ENCODE results near the gene RASAL3. TPM values are rescaled to one million over a fixed set of nuclear protein-coding genes. Genes with fewer than 3 reads are reported as not detected.

RASAL3 gene
- total and polyA plus RNA-seq, 2 of the 8 experiments (the other 6 are each of a cell fraction or from before 2014, with no cell fraction given) = 0.19 to 0.63 TPM

DNA sequence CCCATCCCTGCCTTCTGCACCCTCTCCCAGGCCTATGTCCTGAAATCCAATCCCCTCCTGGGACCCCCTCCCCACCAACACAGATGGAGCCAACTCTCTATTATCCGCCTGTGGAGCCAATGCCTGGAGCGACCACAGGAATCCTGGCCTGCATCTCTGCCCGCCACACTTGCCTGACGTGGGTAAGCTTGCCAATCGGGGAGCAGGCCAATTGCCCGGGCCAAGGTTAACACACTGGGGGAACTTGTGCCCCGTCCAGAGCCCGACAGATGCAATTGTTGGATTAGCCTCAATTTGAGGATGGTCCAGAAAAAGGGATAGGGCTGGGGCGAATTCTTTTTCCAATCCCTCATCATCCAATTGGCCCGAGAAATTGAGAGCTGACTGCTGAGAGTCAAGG lies 20.5 kb downstream of the RASAL3 start:
- no peak overlapping the region for H3K9ac ChIP-seq (replicated peaks in 1 of 4; ENCODE audit: extremely low read depth in 1 of 4, low read depth in 3 of 4, low read length in 3 of 4)
- DNase-seq (ENCODE audit: low read depth in 1 of 2, low spot score in 2 of 2) (no peak), FAIRE-seq (no peak)
- H4K5ac ChIP-seq (ENCODE audit: insufficient read length, low read depth, low read length) = no peak overlapping the region
- no peaks in the 10 kb centered on the region for H3K36me3 ChIP-seq (ENCODE audit: control insufficient read depth in 2 of 4, insufficient read depth in 4 of 4, low read length in 3 of 4)
- no peak overlapping the region for H4K8ac ChIP-seq (ENCODE audit: extremely low read depth, insufficient read depth, low read length)
- WGBS, 2 experiments (ENCODE audit: extremely low coverage in 1 of 2, insufficient coverage in 1 of 2, insufficient read length in 1 of 2, insufficient replicate concordance in 2 of 2, low coverage in 1 of 2, low lambda C conversion rate in 2 of 2, missing lambda C conversion rate in 1 of 2) = 90% methylated on average over 10 of the region's 10 CpGs; no CpG with 5 or more reads in 1 of the 2 experiments
- no peaks in the 10 kb centered on the region for H3K79me2 ChIP-seq (ENCODE audit: control insufficient read depth in 1 of 2, insufficient read depth in 2 of 2, low read length in 2 of 2)
- no peak overlapping the region for H2AK5ac ChIP-seq (ENCODE audit: low read depth, low read length)
- no peak overlapping the region for H3K23ac ChIP-seq (ENCODE audit: insufficient read length)
- H2AFZ ChIP-seq (ENCODE audit: low read length) = no peak overlapping the region
- peaks cover 0 to 2% (median 0%) of the 10 kb centered on the region in 4 experiments; a peak in 1 of 7 replicates for H3K27me3 ChIP-seq (replicated peaks in 1 of 4; ENCODE audit: control insufficient read depth in 3 of 4, extremely low read depth in 1 of 4, insufficient read depth in 3 of 4, low read length in 3 of 4)
- no peak overlapping the region for H2BK20ac ChIP-seq (ENCODE audit: low read length)
- no peaks in the 10 kb centered on the region for H3K79me1 ChIP-seq (ENCODE audit: low read depth, low read length)
- H3K18ac ChIP-seq (ENCODE audit: extremely low read depth, low read length) = no peak overlapping the region
- H2BK120ac ChIP-seq (replicated peaks; ENCODE audit: low read depth, low read length) = no peak overlapping the region
- H3K4me1 ChIP-seq (replicated peaks in 1 of 4; ENCODE audit: control insufficient read depth in 3 of 4, insufficient read depth in 4 of 4, low read length in 3 of 4) = peaks cover 0 to 5% (median 2%) of the 10 kb centered on the region in 4 experiments; a peak in 6 of 7 replicates
- CTCF ChIA-PET (ENCODE audit: partially characterized antibody) = no interaction called here
- no peak overlapping the region for H3K56ac ChIP-seq (replicated peaks; ENCODE audit: insufficient read length, low read depth, low read length)
- H2BK12ac ChIP-seq (ENCODE audit: low read depth, low read length) = no peak overlapping the region
- no peak overlapping the region for H3K4me2 ChIP-seq (ENCODE audit: insufficient read depth in 1 of 2, low read depth in 2 of 2, low read length in 2 of 2)
- no peak overlapping the region for H2BK15ac ChIP-seq (ENCODE audit: low read length)
- H3K27ac ChIP-seq (ENCODE audit: low read depth, low read length) = no peak overlapping the region
- no peaks in the 10 kb centered on the region for H3K9me3 ChIP-seq (ENCODE audit: insufficient read depth in 2 of 2, low read depth in 1 of 2, low read length in 1 of 2)
- H4K20me1 ChIP-seq (replicated peaks in 1 of 2; ENCODE audit: control insufficient read depth in 1 of 2, insufficient read depth in 2 of 2, low read length in 2 of 2) = no peaks in the 10 kb centered on the region
- no peak overlapping the region for H3K4ac ChIP-seq (replicated peaks; ENCODE audit: insufficient read length, low read depth, low read length)
- H2BK5ac ChIP-seq (ENCODE audit: low read depth, low read length) = no peak overlapping the region
- H3K23me2 ChIP-seq (ENCODE audit: low read depth, low read length) = peaks cover 4% of the 10 kb centered on the region; the same call in 1 of the 2 replicates
- no peak overlapping the region for H4K91ac ChIP-seq (replicated peaks; ENCODE audit: insufficient read length, low read length)
- no peak overlapping the region for H3K14ac ChIP-seq (ENCODE audit: insufficient read length)
- POLR2A ChIA-PET (ENCODE audit: partially characterized antibody) = interaction anchor here (1.2 kb wide), 1 partner anchor 15 kb away, joined by 4 read pairs; no protein-coding TSS in a partner anchor
- H3K4me3 ChIP-seq (ENCODE audit: extremely low read depth in 1 of 4, insufficient read depth in 2 of 4, low read depth in 3 of 4, low read length in 4 of 4) = no peak overlapping the region
- no peak for TF ChIP-seq SIRT6 (IDR thresholded peaks at IDR 0.05; ENCODE audit: low read length)
- no peak for TF ChIP-seq CEBPB (IDR thresholded peaks at IDR 0.05; ENCODE audit: low read depth, low read length)
- TF ChIP-seq EP300 (IDR thresholded peaks at IDR 0.05; ENCODE audit: borderline replicate concordance in 1 of 2, low read depth in 2 of 2, low read length in 2 of 2) = no peak
- no peak for TF ChIP-seq RAD21 (IDR thresholded peaks at IDR 0.05 in 1 of 2, conservative IDR thresholded peaks at IDR 0.05 in 1 of 2; ENCODE audit: low read depth in 2 of 2, low read length in 2 of 2)
- TF ChIP-seq CBX5 (IDR thresholded peaks at IDR 0.05; ENCODE audit: low read depth, low read length) = no peak
- no peak for TF ChIP-seq ZNF274 (IDR thresholded peaks at IDR 0.05; ENCODE audit: borderline replicate concordance, extremely low read depth, low read length)
- no peak for TF ChIP-seq YY1 (IDR thresholded peaks at IDR 0.05; ENCODE audit: low read depth, low read length)
- TF ChIP-seq KDM4A (IDR thresholded peaks at IDR 0.05; ENCODE audit: low read depth, low read length, severe bottlenecking) = no peak
- no peak for TF ChIP-seq FOSL1 (IDR thresholded peaks at IDR 0.05; ENCODE audit: insufficient read depth, low read depth, low read length)
- TF ChIP-seq RNF2 (IDR thresholded peaks at IDR 0.05; ENCODE audit: borderline replicate concordance, low read depth, low read length, missing control alignments, poor library complexity, severe bottlenecking) = no peak
- no peak for TF ChIP-seq EGR1 (IDR thresholded peaks at IDR 0.05; ENCODE audit: borderline replicate concordance, low read depth, low read length)
- no peak for TF ChIP-seq HDAC2 (IDR thresholded peaks at IDR 0.05; ENCODE audit: borderline replicate concordance in 1 of 2, low read depth in 2 of 2, low read length in 2 of 2)
- TF ChIP-seq BACH1 (IDR thresholded peaks at IDR 0.05; ENCODE audit: low read length) = no peak
- no peak for TF ChIP-seq TCF12 (IDR thresholded peaks at IDR 0.05; ENCODE audit: low read depth, low read length)

All from H1 (cell line).